ENCODE results near the gene AFF3.

DNA sequence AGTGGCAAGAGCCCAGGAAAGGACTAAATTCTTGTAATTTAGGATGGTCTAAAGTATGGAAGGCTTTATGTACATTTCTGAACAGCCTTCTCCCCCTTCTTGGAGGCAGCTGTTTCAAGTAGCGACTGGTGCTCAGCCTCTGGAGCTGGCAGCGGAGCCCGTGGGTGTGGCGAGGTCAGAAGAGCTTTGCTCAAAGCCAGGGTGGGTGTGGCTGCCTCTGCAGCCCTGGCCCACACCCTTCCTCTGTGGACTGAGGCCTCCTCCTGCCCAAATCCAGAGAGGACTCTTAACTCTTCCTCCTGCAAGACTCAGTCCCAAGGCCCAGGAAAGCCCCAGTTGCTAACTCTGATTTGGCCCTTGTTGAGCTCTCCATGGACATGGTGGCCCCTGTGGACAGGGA is 450.5 kb downstream of the AFF3 start:
- TF ChIP-seq, protein P1, sequence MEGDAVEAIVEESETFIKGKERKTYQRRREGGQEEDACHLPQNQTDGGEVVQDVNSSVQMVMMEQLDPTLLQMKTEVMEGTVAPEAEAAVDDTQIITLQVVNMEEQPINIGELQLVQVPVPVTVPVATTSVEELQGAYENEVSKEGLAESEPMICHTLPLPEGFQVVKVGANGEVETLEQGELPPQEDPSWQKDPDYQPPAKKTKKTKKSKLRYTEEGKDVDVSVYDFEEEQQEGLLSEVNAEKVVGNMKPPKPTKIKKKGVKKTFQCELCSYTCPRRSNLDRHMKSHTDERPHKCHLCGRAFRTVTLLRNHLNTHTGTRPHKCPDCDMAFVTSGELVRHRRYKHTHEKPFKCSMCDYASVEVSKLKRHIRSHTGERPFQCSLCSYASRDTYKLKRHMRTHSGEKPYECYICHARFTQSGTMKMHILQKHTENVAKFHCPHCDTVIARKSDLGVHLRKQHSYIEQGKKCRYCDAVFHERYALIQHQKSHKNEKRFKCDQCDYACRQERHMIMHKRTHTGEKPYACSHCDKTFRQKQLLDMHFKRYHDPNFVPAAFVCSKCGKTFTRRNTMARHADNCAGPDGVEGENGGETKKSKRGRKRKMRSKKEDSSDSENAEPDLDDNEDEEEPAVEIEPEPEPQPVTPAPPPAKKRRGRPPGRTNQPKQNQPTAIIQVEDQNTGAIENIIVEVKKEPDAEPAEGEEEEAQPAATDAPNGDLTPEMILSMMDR (IDR thresholded peaks at IDR 0.05), result no peak
- no peak for TF ChIP-seq POLR2A (IDR thresholded peaks at IDR 0.05)
- TF ChIP-seq POLR2AphosphoS5 (IDR thresholded peaks at IDR 0.05), result no peak
